Measurements from ENCODE around the gene PDP2. TPM values are rescaled to one million over a fixed set of nuclear protein-coding genes. Genes with fewer than 3 reads are reported as not detected.
"Not testable (repeated sequence)": the region's sequence is repeated elsewhere in the genome, so short reads cannot be mapped to it uniquely, and the experiment has no call there.

PDP2 gene
- total RNA-seq, 1 experiment from 2014 or later, result 18.1 TPM

- Histone ChIP-seq H3K4me3 (no peak overlapping the region), H3K9me3 (replicated peaks) (no peaks in the 10 kb centered on the region), H3K4me1 (peaks cover 5% of the 10 kb centered on the region), H3K27me3 (no peaks in the 10 kb centered on the region), H3K27ac (no peak overlapping the region), H3K36me3 (no peaks in the 10 kb centered on the region)
- DNase-seq, result no peak
These were observed 16.6 kb upstream of the PDP2 start for GRCh38 chr16:66863707-66864106.

- H3K4me1 ChIP-seq, result peaks cover 5% of the 10 kb centered on the region
- H3K27me3 ChIP-seq, result no peaks in the 10 kb centered on the region
- no peak for DNase-seq
- H3K36me3 ChIP-seq, result no peaks in the 10 kb centered on the region
- H3K9me3 ChIP-seq (replicated peaks), result no peaks in the 10 kb centered on the region
- no peak overlapping the region for H3K27ac ChIP-seq
- no peak overlapping the region for H3K4me3 ChIP-seq
These were observed 10.9 kb upstream of the PDP2 start for GRCh38 chr16:66869424-66869823.

GRCh38 chr16:66871363-66871762, 9.0 kb upstream of the PDP2 start:
- not testable (repeated sequence) for H3K27ac ChIP-seq; DNase-seq; H3K36me3 ChIP-seq; H3K27me3 ChIP-seq; H3K4me3 ChIP-seq; H3K9me3 ChIP-seq (replicated peaks)
- peaks cover 16% of the 10 kb centered on the region for H3K4me1 ChIP-seq

GRCh38 chr16:66871840-66872239, 8.5 kb upstream of the PDP2 start:
- H3K4me3 ChIP-seq, result no peak overlapping the region
- no peak for DNase-seq
- peaks cover 16% of the 10 kb centered on the region for H3K4me1 ChIP-seq
- no peaks in the 10 kb centered on the region for H3K9me3 ChIP-seq (replicated peaks)
- H3K27me3 ChIP-seq, result no peaks in the 10 kb centered on the region
- no peaks in the 10 kb centered on the region for H3K36me3 ChIP-seq
- no peak overlapping the region for H3K27ac ChIP-seq

- Histone ChIP-seq H3K4me3 (peak overlapping the region; percentile 28), H3K36me3 (no peaks in the 10 kb centered on the region), H3K27ac (no peak overlapping the region), H3K9me3 (replicated peaks) (no peaks in the 10 kb centered on the region), H3K27me3 (no peaks in the 10 kb centered on the region), H3K4me1 (peaks cover 16% of the 10 kb centered on the region)
- DNase-seq, result no peak
These were observed 7.8 kb upstream of the PDP2 start for GRCh38 chr16:66872559-66872942.

- peak overlapping the region; percentile 28 for H3K4me3 ChIP-seq
- H3K9me3 ChIP-seq (replicated peaks), result no peaks in the 10 kb centered on the region
- no peaks in the 10 kb centered on the region for H3K27me3 ChIP-seq
- H3K27ac ChIP-seq, result no peak overlapping the region
- peaks cover 20% of the 10 kb centered on the region for H3K4me1 ChIP-seq
- DNase-seq, result peak; percentile 93 to 94
- H3K36me3 ChIP-seq, result no peaks in the 10 kb centered on the region
These were observed 7.2 kb upstream of the PDP2 start for GRCh38 chr16:66872943-66873684.

- no peaks in the 10 kb centered on the region for H3K9me3 ChIP-seq (replicated peaks)
- no peaks in the 10 kb centered on the region for H3K36me3 ChIP-seq
- H3K4me1 ChIP-seq, result peaks cover 26% of the 10 kb centered on the region
- no peak for DNase-seq
- H3K27ac ChIP-seq, result no peak overlapping the region
- no peaks in the 10 kb centered on the region for H3K27me3 ChIP-seq
- no peak overlapping the region for H3K4me3 ChIP-seq
These were observed 6.6 kb upstream of the PDP2 start for GRCh38 chr16:66873685-66874055.

GRCh38 chr16:66874079-66874775, 6.1 kb upstream of the PDP2 start:
- no peaks in the 10 kb centered on the region for H3K27me3 ChIP-seq
- peak overlapping the region; percentile 44 for H3K27ac ChIP-seq
- H3K36me3 ChIP-seq, result no peaks in the 10 kb centered on the region
- H3K4me1 ChIP-seq, result peaks cover 26% of the 10 kb centered on the region
- H3K9me3 ChIP-seq (replicated peaks), result no peaks in the 10 kb centered on the region
- peak overlapping the region; percentile 9 for H3K4me3 ChIP-seq
- DNase-seq, result peak; percentile 87 to 94

GRCh38 chr16:66878067-66878466, 2.2 kb upstream of the PDP2 start:
- Histone ChIP-seq H3K4me1 (peaks cover 32% of the 10 kb centered on the region), H3K36me3 (no peaks in the 10 kb centered on the region), H3K27me3 (no peaks in the 10 kb centered on the region), H3K9me3 (replicated peaks) (no peaks in the 10 kb centered on the region), H3K4me3 (no peak overlapping the region), H3K27ac (peak overlapping the region; percentile 22; the same call in 1 of the 2 replicates)
- DNase-seq, result peak; percentile 44 to 52

- Histone ChIP-seq H3K4me3 (peak overlapping the region; percentile 69), H3K27ac (peak overlapping the region; percentile 7; the same call in 1 of the 2 replicates), H3K27me3 (no peaks in the 10 kb centered on the region), H3K9me3 (replicated peaks) (no peaks in the 10 kb centered on the region), H3K36me3 (peaks cover 13% of the 10 kb centered on the region), H3K4me1 (peaks cover 16% of the 10 kb centered on the region)
- no peak for DNase-seq
These were observed 701 bp downstream of the PDP2 start for GRCh38 chr16:66881014-66881417.

GRCh38 chr16:66881560-66881959, 1.2 kb downstream of the PDP2 start:
- H3K4me1 ChIP-seq, result peaks cover 16% of the 10 kb centered on the region
- peak overlapping the region; percentile 69 for H3K4me3 ChIP-seq
- peaks cover 16% of the 10 kb centered on the region for H3K36me3 ChIP-seq
- no peak for DNase-seq
- H3K9me3 ChIP-seq (replicated peaks), result no peaks in the 10 kb centered on the region
- H3K27me3 ChIP-seq, result no peaks in the 10 kb centered on the region
- H3K27ac ChIP-seq, result no peak overlapping the region

GRCh38 chr16:66881964-66882508, 1.7 kb downstream of the PDP2 start:
- DNase-seq, result no peak

GRCh38 chr16:66882702-66883101, 2.4 kb downstream of the PDP2 start:
- Histone ChIP-seq H3K4me1 (peaks cover 16% of the 10 kb centered on the region), H3K9me3 (replicated peaks) (no peaks in the 10 kb centered on the region), H3K36me3 (peaks cover 20% of the 10 kb centered on the region), H3K27me3 (no peaks in the 10 kb centered on the region), H3K4me3 (no peak overlapping the region), H3K27ac (no peak overlapping the region)
- no peak for DNase-seq

More at GRCh38 chr16:66881964-66882508, 1.7 kb downstream of the PDP2 start:
- Histone ChIP-seq H3K27ac (no peak overlapping the region), H3K27me3 (no peaks in the 10 kb centered on the region), H3K36me3 (peaks cover 16% of the 10 kb centered on the region), H3K9me3 (replicated peaks) (no peaks in the 10 kb centered on the region), H3K4me3 (no peak overlapping the region), H3K4me1 (peaks cover 16% of the 10 kb centered on the region)

- Histone ChIP-seq H3K27ac (no peak overlapping the region), H3K27me3 (no peaks in the 10 kb centered on the region), H3K4me3 (no peak overlapping the region), H3K9me3 (replicated peaks) (no peaks in the 10 kb centered on the region), H3K4me1 (no peaks in the 10 kb centered on the region), H3K36me3 (peaks cover 20% of the 10 kb centered on the region)
- DNase-seq, result no peak
These were observed 5.2 kb downstream of the PDP2 start for GRCh38 chr16:66885491-66885890.

- no peak for DNase-seq
- no peaks in the 10 kb centered on the region for H3K9me3 ChIP-seq (replicated peaks)
- H3K27ac ChIP-seq, result no peak overlapping the region
- no peak overlapping the region for H3K4me3 ChIP-seq
- no peaks in the 10 kb centered on the region for H3K4me1 ChIP-seq
- H3K36me3 ChIP-seq, result peaks cover 20% of the 10 kb centered on the region
- H3K27me3 ChIP-seq, result no peaks in the 10 kb centered on the region
These were observed 6.0 kb downstream of the PDP2 start for GRCh38 chr16:66886321-66886720.

Measured in SJCRH30 (cell line).